HG02870 (cell line): ENCODE measurements around the gene ZFYVE28.
A peak's percentile ranks its signal among the peaks of the same experiment; 100 is the strongest.

Experiments used
- ATAC-seq: cut with Tn5 transposase; IDR thresholded peaks from one replicate; pipeline ENCODE4 v1.9.1; 2021; ENCODE audit warnings: mild to moderate bottlenecking, moderate library complexity; ENCODE audit not compliant: unreplicated experiment

Gene ZFYVE28

GRCh38 chr4:2428496-2429213, 10.2 kb upstream of the ZFYVE28 start:
- ATAC-seq = no peak

GRCh38 chr4:2427383-2428334, 9.2 kb upstream of the ZFYVE28 start:
- ATAC-seq = no peak

DNA sequence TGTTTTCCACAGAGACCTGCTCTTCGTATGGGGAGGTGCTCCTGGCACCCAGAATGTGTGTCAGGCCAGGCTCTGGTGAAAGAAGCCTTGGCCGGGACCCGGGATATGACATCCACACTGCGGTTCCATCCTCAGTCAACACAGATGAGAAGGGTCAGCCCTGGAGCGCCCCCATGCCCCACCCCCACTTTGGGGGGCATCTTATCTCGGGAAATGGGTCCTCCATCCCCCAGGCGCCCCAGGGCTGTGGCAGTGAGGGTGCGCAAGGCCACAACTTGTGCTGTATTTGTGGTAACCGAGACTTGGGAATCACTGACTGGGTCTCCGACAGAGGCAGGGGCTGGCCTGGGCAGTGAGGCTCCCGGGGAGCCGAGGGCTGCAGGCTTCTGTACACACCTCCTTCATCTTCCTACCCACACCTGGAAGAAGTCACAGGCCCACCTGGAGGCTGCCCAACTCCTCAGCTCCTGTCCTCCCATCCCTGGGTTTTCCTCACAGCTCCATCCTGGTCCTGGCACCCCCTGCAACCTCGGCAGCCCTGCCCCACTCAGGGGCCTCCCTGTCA, 8.3 kb upstream of the ZFYVE28 start:
- no peak for ATAC-seq

GRCh38 chr4:2426069-2426397, 7.6 kb upstream of the ZFYVE28 start:
- no peak for ATAC-seq

GRCh38 chr4:2425386-2426068, 7.1 kb upstream of the ZFYVE28 start:
- no peak for ATAC-seq

DNA sequence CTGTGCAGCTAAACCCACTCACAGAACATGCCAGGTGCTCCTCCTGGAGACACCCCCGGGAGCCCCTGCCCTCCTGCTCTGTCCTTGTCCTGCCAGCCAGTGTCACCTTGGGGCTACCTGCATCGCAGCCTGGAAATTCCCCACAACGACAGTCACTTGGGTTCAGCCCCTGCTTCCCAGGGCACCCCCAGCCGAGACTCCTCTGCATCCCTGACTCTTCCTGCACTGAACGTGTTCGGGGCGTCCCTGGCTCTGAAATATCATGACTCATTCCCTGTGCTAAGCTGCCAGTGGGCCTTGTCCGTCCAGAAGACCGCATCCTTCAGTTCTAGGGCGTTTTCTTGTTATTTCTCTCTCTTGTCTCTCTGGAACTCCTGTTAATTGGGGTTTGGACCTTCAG, 6.1 kb upstream of the ZFYVE28 start:
- ATAC-seq = no peak

GRCh38 chr4:2423695-2424094, 5.2 kb upstream of the ZFYVE28 start:
- no peak for ATAC-seq

DNA sequence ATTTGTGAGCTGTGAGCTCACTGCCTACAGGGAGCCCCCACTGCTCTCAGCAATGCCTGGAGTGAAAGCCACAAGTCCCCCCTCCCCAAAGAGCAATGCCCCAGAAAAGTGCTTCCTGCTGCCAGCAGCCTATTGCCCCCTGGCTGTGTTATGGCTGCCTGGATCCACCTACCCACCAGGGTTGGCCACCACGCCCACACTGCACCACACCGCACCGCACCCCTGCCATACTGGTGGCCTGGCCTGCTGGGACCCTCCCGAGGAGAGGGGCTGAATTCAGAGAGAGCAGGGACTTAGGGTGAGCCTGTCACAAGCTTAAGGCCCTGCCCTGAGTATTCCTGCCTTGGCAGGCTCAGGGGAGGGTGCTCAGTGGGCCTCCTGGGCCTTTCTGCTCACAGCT, 4.6 kb upstream of the ZFYVE28 start:
- ATAC-seq = no peak

DNA sequence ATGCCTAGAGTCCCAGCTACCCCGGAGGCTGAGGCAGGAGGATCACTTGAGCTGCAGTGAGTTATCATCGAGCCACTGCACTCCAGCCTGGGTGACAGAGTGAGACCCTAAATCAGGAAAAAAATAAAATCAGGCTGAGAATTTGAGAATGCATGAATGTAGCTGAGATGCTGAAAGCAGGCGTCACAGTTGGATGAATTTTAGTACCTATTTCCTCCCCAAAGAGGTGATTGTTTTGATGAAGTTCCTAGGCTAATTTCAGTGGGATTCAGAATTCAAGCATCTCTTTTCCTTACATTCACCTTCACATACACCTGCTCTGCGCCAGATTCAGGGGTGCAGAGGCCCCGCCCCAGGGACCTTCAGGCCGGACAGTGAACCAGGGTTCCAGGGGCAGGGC, 3.5 kb upstream of the ZFYVE28 start:
- no peak for ATAC-seq

- no peak for ATAC-seq
Observed at GRCh38 chr4:2419814-2420213, 1.4 kb upstream of the ZFYVE28 start.

- peak; percentile 91 for ATAC-seq
Observed at GRCh38 chr4:2418650-2419571, 466 bp upstream of the ZFYVE28 start, which contains the start of gene CFAP99. Gene CFAP99, plus strand, starts transcription at chr4:2418955.

DNA sequence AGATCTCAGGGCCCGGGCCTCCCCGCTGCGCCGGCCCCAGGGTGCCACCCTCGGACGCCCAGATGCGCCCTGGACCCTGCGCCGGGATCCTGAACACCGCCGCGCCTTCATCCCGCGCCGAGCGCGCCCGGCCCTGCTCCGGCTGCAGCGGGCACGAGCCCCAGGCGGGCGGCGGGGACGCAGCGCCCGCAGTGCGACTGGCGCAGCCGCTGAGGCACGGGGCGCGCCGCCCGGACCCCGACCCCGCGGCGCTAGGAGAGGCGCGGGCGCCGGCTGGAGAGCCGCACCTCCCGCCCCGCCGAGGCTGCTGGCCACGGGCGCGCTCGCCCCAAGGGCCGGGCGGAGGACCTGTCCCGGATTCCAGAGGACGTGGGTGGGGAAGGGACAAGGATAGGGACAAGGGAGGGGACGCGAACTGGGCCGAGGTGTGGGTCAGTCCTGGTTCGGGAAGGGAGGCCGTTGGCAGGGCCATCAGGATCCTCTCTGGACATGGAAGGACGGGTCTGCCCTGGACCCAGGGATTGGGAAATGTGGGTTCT, 1.1 kb downstream of the ZFYVE28 start:
- ATAC-seq = no peak

- no peak for ATAC-seq
Observed at GRCh38 chr4:2416564-2417225, 1.8 kb downstream of the ZFYVE28 start.

GRCh38 chr4:2415881-2416563, 2.4 kb downstream of the ZFYVE28 start:
- no peak for ATAC-seq

DNA sequence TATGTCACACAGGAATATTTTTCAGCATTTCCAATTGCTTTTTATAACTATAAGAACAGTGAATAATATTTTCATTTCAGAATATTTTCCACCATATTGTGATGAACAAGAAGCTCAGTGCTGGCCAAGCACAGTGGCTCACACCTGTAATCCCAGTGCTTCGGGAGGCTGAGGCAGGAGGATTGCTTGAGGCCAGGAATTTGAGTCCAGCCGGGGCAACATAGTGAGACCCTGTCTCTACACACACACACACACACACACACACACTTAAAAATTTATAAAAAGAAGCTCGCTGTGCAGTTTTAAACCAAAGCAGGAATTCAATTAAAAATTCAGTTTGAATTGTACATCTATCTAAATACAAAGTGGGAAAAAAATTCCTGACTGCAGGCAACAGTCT, 3.2 kb downstream of the ZFYVE28 start:
- ATAC-seq = no peak

- ATAC-seq = no peak
Observed at GRCh38 chr4:2413821-2414610, 4.4 kb downstream of the ZFYVE28 start.

DNA sequence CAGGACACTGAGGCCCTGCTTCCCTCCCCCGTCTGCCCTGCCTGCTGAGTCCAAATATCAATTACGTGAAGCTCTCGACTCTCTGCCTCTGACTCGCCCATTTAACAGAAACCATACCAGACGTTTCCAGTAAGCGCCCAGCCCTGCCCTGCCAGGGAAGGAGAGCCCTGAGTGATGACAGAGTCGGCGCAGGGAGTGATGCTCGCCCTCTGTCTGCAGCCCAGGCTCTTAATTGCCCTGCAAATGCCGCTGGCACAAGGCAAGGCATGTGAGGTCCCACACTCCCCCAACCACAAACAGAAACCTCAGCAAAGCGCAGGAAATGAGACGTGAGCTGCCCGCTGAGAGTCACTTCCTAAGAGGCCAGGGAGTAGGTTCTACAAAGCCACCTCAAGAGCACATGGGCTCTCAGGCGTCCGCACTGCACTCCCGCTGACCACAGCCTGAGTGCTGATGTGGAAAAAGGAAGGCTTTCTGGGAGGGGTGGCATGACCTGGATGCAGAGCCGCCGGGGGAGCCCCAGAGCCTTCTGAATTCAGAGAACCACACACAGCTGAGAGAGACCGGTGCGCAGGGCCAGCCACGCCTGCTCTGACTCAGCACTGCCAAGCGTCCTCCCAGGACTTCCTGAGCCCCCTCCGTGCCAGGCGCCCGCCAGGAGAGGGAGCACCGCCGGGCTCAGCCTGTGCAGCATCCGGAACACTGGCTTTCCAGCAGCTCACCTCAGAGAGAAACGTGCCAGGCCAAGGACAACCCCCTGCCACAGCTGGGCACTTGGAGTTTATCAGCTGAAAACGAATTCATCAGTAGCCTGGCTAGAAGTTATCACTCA, 5.3 kb downstream of the ZFYVE28 start:
- ATAC-seq = peak; percentile 65
